Spleen (tissue), 11 donors: ENCODE measurements around the gene MRPS10. TPM values are rescaled to one million over a fixed set of nuclear protein-coding genes. Genes with fewer than 3 reads are reported as not detected.

Source experiments
- DNase-seq: peaks from one replicate; pipeline ENCODE4 v3.0.0-alpha.2; 2020
- H3K27ac ChIP-seq, 8 donors: fragments of 200-600 bp; sonication (generic) in 7 of 8; 1 replicate in 4 of 8; 2 replicates in 4 of 8; pipeline versions ENCODE4 v1.5.0 to v1.8.0; 2016 to 2021; ENCODE audit warnings: inconsistent platforms in 4 of 8, mild to moderate bottlenecking in 4 of 8, moderate library complexity in 1 of 8
- H3K27me3 ChIP-seq, 7 donors: fragments of 200-600 bp; sonication (generic) in 6 of 7; replicated peaks in 1 of 7; 1 replicate in 4 of 7; 2 replicates in 3 of 7; pipeline versions ENCODE4 v1.5.0 to v1.8.0; 2016 to 2021; ENCODE audit warnings: inconsistent platforms in 3 of 7, mild to moderate bottlenecking in 1 of 7
- H3K36me3 ChIP-seq, 6 donors: fragments of 200-600 bp; sonication (generic) in 5 of 6; 1 replicate in 4 of 6; 2 replicates in 2 of 6; pipeline versions ENCODE4 v1.5.0 to v1.8.0; 2016 to 2021; ENCODE audit warnings: inconsistent platforms in 2 of 6
- H3K4me1 ChIP-seq, 6 donors: fragments of 200-600 bp; sonication (generic) in 5 of 6; 1 replicate in 3 of 6; 2 replicates in 3 of 6; pipeline versions ENCODE4 v1.5.0 to v1.8.0; 2016 to 2021; ENCODE audit warnings: inconsistent platforms in 3 of 6
- H3K4me3 ChIP-seq, 8 donors: fragments of 200-600 bp; sonication (generic) in 7 of 8; 1 replicate in 4 of 8; 2 replicates in 4 of 8; pipeline versions ENCODE4 v1.5.0 to v1.8.0; 2016 to 2021; ENCODE audit warnings: inconsistent platforms in 4 of 8, mild to moderate bottlenecking in 4 of 8, moderate library complexity in 2 of 8
- H3K9me3 ChIP-seq, 8 donors: fragments of 200-600 bp; sonication (generic) in 7 of 8; 1 replicate in 4 of 8; 2 replicates in 4 of 8; pipeline versions ENCODE4 v1.5.0 to v1.8.0; 2016 to 2021; ENCODE audit warnings: inconsistent platforms in 4 of 8
- POLR2A ChIP-seq, 3 donors: fragments of 450-650 bp; IDR thresholded peaks; one replicate each; pipeline ENCODE4 v1.5.1; 2017; ENCODE audit warnings: antibody characterized with exemption in 3 of 3, mild to moderate bottlenecking in 1 of 3
- POLR2AphosphoS5 ChIP-seq, 3 donors: sonication (generic); formaldehyde crosslinking; IDR thresholded peaks; one replicate each; pipeline ENCODE4 v1.5.1; 2017; ENCODE audit warnings: antibody characterized with exemption in 3 of 3
- WGBS, 5 donors: extraction: QIAGEN DNeasy Blood & Tissue Kit in 3 of 5; methylation state at CpG; one replicate each; pipeline versions ENCODE4 v1.1.5 to v1.1.7; 2013 to 2018; 5-methylcytosine and 5-hydroxymethylcytosine counted together
- intact Hi-C: fragments of 100-400 bp; cut with DNase I; formaldehyde crosslinking; loops from one replicate; pipeline ENCODE4 v1.15.0; 2023; ENCODE audit warnings: low total_unique reads
- polyA plus RNA-seq, 3 donors: library from polyadenylated mRNA; stranded (reverse); fragments of 200-250 nt; gene quantifications; one replicate each; pipeline ENCODE4 v1.2.1, GENCODE V29; 2013
- total RNA-seq, 7 donors: library from RNA; depleted of rRNA in 3 of 7; stranded (reverse); fragments of >200 nt in 3 of 7; fragmentation: NEBNext Ultra II Directional in 4 of 7; extraction: Animal tissue kit (Norgen Biotek cat#: 25700) in 4 of 7; gene quantifications; one replicate each; pipeline versions ENCODE4 v1.1.0 to v1.2.1, GENCODE V29; 2016 to 2021
- TF ChIP-seq, protein P1 (sequence below), 11 experiments: fragments of 200-600 bp in 7 of 11; fragments of 450-650 bp in 4 of 11; sonication (generic) in 4 of 11; IDR thresholded peaks in 8 of 11; conservative IDR thresholded peaks in 3 of 11; 1 replicate in 7 of 11; 2 replicates in 4 of 11; pipeline versions ENCODE4 v1.4.0 to v1.8.0; 2016 to 2021; ENCODE audit warnings: antibody characterized with exemption in 11 of 11, inconsistent platforms in 4 of 11, mild to moderate bottlenecking in 1 of 11
- donor health status: healthy with polysubstance abuse.
- donor health status: DM: no; HTN: no; CAD: no; lungs with moderate emphysema.
- donor health status: DM: no; HTN: no; CAD: no.
- donor health status: Bipolar disorder and iron deficiency.
- donor health status: healthy.
- donor health status: DM: no; HTN: no; CAD: no.
- donor health status: DM: yes; HTN: yes; CAD: no.

The MRPS10 gene
- total and polyA plus RNA-seq, 10 donors = 17.2 to 32.3 (median 27.0) TPM

DNA sequence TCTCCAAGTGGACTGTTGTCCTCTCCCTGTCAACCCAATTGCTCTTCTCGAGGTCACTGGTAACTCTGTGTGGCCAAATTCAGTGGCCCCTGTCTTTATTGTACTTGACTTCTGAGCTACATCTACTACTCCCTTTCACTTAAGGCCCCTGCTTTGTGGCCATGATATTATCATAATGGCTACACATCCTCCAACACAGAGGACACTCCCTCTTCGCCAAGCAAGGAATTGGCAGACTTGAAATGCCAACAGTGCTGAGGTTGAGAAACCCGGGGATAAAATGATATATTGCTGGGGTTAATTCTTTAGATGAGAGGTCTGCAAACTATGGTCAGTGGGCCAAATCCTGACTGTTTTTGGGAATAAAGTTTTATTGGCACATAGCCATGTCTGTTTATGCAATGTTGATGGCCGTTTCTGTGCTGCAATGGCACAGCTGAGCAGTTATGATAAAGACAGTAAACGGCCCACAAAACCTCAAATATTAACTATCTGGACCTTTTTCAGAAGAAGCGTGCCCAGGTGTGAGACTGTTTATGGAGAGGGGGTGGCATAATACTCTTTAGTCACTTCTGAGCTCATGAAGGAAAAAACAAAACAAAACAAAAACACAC lies 12.0 kb upstream of the MRPS10 start:
- DNase-seq = no peak
- Histone ChIP-seq H3K4me1 (peaks cover 0 to 3% (median 0%) of the 10 kb centered on the region in 6 donors), H3K27me3 (no peaks in the 10 kb centered on the region), H3K36me3 (peaks cover 0 to 63% (median 15%) of the 10 kb centered on the region in 6 donors), H3K27ac (no peak overlapping the region), H3K4me3 (no peak overlapping the region), H3K9me3 (no peaks in the 10 kb centered on the region)
- WGBS, 5 donors = 64 to 80% (median 78%) methylated on average over 6 of the region's 6 CpGs
- TF ChIP-seq POLR2A (IDR thresholded peaks at IDR 0.05) (no peak), POLR2AphosphoS5 (IDR thresholded peaks at IDR 0.05) (no peak)
- TF ChIP-seq, protein P1, sequence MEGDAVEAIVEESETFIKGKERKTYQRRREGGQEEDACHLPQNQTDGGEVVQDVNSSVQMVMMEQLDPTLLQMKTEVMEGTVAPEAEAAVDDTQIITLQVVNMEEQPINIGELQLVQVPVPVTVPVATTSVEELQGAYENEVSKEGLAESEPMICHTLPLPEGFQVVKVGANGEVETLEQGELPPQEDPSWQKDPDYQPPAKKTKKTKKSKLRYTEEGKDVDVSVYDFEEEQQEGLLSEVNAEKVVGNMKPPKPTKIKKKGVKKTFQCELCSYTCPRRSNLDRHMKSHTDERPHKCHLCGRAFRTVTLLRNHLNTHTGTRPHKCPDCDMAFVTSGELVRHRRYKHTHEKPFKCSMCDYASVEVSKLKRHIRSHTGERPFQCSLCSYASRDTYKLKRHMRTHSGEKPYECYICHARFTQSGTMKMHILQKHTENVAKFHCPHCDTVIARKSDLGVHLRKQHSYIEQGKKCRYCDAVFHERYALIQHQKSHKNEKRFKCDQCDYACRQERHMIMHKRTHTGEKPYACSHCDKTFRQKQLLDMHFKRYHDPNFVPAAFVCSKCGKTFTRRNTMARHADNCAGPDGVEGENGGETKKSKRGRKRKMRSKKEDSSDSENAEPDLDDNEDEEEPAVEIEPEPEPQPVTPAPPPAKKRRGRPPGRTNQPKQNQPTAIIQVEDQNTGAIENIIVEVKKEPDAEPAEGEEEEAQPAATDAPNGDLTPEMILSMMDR (IDR thresholded peaks at IDR 0.05 in 8 of 11, conservative IDR thresholded peaks at IDR 0.05 in 3 of 11) = no peak
- intact Hi-C loops = no loop called here

DNA sequence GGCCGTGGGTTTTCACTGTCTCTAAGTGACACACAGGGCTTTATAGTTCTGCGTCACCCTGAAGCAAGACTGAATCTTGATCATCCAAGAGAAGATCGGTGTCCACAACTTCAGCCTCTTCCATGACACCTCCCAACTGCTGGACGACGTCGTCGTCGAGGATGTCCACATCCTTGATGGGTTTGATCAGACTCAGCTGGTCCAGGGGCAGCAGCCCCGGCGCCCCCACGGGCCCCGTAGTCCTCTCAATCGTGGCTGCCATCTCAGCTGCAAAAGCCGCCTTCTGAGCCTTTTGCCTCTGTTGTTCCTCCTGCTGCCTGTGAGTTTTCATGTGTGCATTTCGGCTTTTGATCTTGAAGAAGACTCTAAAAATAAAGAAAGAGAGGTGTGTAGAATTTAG lies 10.6 kb upstream of the MRPS10 start:
- no peaks in the 10 kb centered on the region for H3K27me3 ChIP-seq
- peaks cover 0 to 63% (median 15%) of the 10 kb centered on the region in 6 donors for H3K36me3 ChIP-seq
- WGBS, 5 donors = 86 to 96% (median 91%) methylated on average over 15 of the region's 15 CpGs
- TF ChIP-seq POLR2A (IDR thresholded peaks at IDR 0.05) (no peak), POLR2AphosphoS5 (IDR thresholded peaks at IDR 0.05) (no peak)
- TF ChIP-seq, protein P1 (IDR thresholded peaks at IDR 0.05 in 8 of 11, conservative IDR thresholded peaks at IDR 0.05 in 3 of 11) = no peak
- peaks cover 0 to 3% (median 0%) of the 10 kb centered on the region in 6 donors for H3K4me1 ChIP-seq
- intact Hi-C loops = no loop called here
- no peak overlapping the region for H3K4me3 ChIP-seq
- no peak for DNase-seq
- H3K9me3 ChIP-seq = no peaks in the 10 kb centered on the region
- no peak overlapping the region for H3K27ac ChIP-seq

DNA sequence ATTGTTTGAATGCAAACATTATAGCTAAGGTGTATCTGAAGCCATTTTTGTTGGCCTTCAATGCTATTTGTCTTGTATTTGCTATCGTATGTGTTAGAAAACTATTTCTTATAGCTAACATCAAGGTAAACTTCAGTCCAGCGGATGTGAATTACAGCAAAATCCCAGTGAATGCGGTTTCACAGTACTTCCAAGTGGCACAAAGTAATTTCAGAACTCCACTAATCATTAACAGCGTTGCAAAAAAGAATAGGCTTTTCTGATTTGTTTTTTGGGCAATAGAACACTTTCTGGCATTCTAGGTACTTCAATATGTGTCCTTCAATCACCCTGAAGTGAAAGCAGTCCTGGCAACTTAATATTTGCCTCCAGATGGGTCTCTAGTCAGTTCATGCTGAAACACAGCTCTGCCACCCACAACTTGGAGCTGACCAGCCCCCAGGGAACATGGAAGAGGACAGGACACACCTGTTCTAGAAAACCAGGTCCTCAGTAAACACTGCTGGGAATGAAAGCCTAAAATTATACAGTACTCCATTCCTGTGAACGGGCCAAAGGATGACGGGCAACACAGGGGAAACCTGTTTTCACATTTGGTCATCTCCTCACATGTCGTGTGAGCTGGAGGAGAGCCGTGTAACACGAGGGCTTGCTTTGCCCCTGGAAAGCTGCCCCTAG lies 9.7 kb upstream of the MRPS10 start:
- Histone ChIP-seq H3K9me3 (no peaks in the 10 kb centered on the region), H3K36me3 (peaks cover 0 to 56% (median 11%) of the 10 kb centered on the region in 6 donors), H3K27ac (no peak overlapping the region), H3K4me3 (no peak overlapping the region), H3K4me1 (peaks cover 0 to 3% (median 0%) of the 10 kb centered on the region in 6 donors), H3K27me3 (no peaks in the 10 kb centered on the region)
- intact Hi-C loops = no loop called here
- DNase-seq = no peak
- no peak for TF ChIP-seq POLR2AphosphoS5 (IDR thresholded peaks at IDR 0.05)
- no peak for TF ChIP-seq POLR2A (IDR thresholded peaks at IDR 0.05)
- TF ChIP-seq, protein P1 (IDR thresholded peaks at IDR 0.05 in 8 of 11, conservative IDR thresholded peaks at IDR 0.05 in 3 of 11) = no peak
- 89 to 95% (median 93%) methylated on average over 9 of the region's 9 CpGs for WGBS, 5 donors

DNA sequence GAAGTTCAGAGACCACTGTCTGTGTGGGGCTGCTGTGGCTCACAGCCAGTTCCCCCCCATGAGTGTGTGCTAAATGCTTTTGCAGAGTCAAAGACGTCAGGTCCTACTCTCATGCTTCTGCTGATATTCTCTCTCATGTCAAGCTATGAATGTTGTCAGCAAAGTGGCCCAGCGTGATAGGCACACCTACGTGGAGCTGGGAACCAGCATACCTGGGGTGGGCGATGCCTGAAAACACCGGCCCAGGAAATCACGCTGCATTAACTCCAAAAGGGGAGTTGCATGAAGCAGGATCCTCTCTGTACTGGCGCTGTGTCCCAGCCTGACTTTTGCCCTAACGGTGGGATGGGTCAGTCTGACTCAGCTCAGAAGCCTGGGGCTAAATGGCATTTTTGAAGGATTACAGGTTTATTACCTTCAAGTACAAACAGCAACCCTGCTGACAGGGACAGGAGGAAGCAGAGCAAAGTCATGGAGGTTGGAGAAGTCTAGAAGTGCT lies 9.0 kb upstream of the MRPS10 start:
- Histone ChIP-seq H3K27ac (no peak overlapping the region), H3K9me3 (no peaks in the 10 kb centered on the region), H3K4me3 (no peak overlapping the region), H3K36me3 (peaks cover 0 to 52% (median 9%) of the 10 kb centered on the region in 6 donors), H3K4me1 (peaks cover 0 to 3% (median 0%) of the 10 kb centered on the region in 6 donors), H3K27me3 (no peaks in the 10 kb centered on the region)
- 83 to 96% (median 91%) methylated on average over 7 to 8 of the region's 8 CpGs for WGBS, 5 donors
- TF ChIP-seq POLR2AphosphoS5 (IDR thresholded peaks at IDR 0.05) = no peak
- TF ChIP-seq POLR2A (IDR thresholded peaks at IDR 0.05) = no peak
- TF ChIP-seq, protein P1 (IDR thresholded peaks at IDR 0.05 in 8 of 11, conservative IDR thresholded peaks at IDR 0.05 in 3 of 11) = no peak
- intact Hi-C loops = no loop called here
- no peak for DNase-seq
